HG02759 (cell line): Measurements from ENCODE around the gene RFTN2.
"Not testable (repeated sequence)": the region's sequence is repeated elsewhere in the genome, so short reads cannot be mapped to it uniquely, and the experiment has no call there.

Experiments used
- ATAC-seq: cut with Tn5 transposase; IDR thresholded peaks from one replicate; pipeline ENCODE4 v1.9.1; 2021; ENCODE audit warnings: mild to moderate bottlenecking, moderate library complexity; ENCODE audit not compliant: unreplicated experiment

Gene RFTN2

DNA sequence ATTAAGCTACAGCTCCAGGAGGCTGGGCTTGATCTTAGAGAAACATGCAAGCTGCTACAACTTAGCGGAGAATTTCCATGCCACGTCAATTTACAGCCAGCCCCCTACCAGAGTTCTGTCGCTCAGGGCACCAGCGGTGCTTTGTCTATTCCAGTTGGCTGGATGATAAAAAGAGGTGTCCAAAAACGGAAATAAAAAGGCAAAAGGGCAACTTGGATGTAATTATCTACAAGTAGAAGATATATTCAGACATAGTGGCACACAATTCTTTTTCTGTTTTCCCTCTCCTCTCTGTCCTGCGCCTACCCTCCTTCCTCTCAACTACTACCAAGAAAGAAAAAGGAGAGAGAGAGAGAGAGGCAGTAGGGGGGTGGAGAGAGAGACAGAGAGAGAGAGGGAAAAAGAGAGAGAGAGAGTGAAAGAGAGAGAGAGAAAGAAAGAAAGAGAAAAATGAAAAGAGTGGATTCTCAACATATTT, 363 bp upstream of the RFTN2 start:
- ATAC-seq: no peak

- no peak for ATAC-seq
Observed at GRCh38 chr2:197674591-197674990, 796 bp downstream of the RFTN2 start.

DNA sequence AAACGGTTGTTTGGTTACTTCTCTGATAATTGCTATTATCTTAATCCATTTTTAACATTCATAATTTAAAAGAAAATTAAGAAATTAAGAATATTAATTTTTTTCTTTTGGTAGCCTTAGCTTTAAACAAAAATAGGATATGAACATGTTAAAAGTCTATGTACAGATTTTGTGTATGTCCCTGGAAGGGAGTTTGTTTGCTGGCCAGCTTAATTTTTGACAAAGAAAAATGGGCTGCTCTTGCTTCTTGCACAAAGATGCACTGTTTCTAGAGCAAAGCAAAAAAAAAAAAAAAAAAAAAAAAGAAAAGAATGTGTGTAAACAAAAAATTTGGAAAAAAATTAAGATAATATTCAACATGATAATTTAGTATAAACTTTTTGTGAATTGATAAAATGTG, 1.3 kb downstream of the RFTN2 start:
- ATAC-seq: no peak

GRCh38 chr2:197673606-197674005, 1.8 kb downstream of the RFTN2 start:
- ATAC-seq: no peak

- ATAC-seq: no peak
Observed at GRCh38 chr2:197673106-197673505, 2.3 kb downstream of the RFTN2 start.

DNA sequence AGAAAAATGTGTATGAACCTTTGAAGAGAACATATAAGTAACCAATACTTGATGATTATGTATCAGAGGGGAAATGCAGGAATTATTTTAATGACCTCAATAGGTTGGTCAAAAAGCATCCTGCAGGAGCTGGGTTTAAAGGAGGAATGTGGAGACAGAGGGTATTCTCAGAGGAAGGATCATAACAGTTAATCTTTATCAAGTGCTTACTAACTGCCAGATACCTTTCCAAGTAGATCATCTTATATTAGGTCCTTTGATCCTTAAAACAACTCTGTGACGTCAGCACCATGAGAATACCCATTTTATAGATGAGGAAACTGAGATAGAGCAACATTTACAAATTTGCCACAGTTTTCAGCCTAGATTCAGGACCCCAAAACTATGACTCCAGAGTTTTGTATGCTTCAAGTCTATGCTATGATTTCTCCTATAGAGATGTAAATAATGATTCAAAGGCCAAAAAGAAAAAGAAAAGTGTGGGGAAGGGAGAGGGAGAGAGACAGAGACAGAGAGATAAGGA, 3.0 kb downstream of the RFTN2 start:
- ATAC-seq: no peak

GRCh38 chr2:197669077-197669476, 6.3 kb downstream of the RFTN2 start:
- ATAC-seq: no peak

DNA sequence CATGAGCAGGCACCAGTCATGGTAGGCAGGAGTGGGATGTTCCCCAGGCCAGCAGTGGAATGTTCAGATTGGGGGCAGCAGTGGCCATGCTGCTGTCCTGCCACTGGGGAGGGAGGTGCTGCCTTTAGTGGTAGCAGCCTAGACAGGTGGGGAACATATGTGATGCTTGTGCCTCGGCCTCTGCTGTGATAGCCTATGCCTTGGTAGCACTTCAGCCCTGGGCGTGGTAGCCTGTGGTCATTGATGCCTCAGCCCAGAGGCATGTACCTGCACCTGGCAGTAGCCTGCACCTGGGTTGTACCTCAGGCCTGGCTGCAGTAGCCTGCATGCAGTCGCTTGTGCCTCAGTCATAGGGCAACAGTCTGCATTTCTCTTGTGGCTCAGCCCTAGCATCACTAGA, 7.1 kb downstream of the RFTN2 start:
- ATAC-seq: no peak

DNA sequence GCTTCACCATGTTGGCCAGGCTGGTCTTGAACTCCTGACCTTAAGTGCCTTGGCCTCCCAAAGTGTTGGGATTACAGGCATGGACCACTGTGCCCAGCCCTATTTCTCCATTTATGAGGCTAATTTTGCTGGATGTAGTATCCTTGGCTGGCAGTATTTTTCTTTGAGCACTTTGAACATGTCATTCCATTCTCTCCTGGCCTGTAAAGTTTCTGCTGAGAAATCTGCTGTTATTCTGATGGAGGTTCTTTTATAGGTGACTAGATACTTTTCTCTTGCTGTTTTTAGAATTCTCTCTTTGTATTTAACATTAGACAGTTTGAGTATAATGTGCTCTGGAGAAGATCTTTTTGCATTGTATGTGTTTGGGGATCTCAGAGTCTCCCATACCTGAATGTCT, 9.1 kb downstream of the RFTN2 start:
- no peak for ATAC-seq

- no peak for ATAC-seq
Observed at GRCh38 chr2:197661626-197662025, 13.8 kb downstream of the RFTN2 start.

GRCh38 chr2:197657562-197657961, 17.8 kb downstream of the RFTN2 start:
- no peak for ATAC-seq

GRCh38 chr2:197647961-197648690, 27.3 kb downstream of the RFTN2 start:
- no peak for ATAC-seq

GRCh38 chr2:197641666-197642065, 33.7 kb downstream of the RFTN2 start:
- no peak for ATAC-seq

- not testable (repeated sequence) for ATAC-seq
Observed at GRCh38 chr2:197640571-197641122, 34.7 kb downstream of the RFTN2 start.

DNA sequence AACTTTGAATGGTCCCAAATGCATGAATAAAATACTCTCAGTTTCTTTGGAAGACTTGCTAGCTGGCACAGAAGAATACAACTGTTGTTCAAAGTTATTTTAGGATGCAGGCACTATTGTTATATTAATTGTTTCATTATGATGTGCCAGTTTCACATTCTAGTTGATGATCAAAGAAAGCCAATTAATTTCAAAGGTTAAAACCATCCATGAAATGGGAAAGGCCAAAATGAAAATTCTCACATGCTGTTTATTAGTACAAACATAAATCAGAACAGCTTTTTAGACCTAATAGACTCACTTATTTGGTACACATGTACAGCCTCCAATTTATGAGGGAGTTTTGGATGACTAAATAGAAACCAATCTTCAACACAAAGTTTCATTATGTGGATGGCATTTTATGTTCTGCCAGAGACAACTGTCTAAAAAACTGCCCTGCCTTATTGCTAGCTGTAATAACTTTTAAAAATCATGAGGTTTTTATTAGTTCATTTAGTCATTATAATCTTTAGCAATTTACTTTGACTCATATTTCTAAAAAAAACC, 42.2 kb downstream of the RFTN2 start:
- no peak for ATAC-seq

GRCh38 chr2:197628043-197628500, 47.3 kb downstream of the RFTN2 start:
- ATAC-seq: peak; percentile 73

DNA sequence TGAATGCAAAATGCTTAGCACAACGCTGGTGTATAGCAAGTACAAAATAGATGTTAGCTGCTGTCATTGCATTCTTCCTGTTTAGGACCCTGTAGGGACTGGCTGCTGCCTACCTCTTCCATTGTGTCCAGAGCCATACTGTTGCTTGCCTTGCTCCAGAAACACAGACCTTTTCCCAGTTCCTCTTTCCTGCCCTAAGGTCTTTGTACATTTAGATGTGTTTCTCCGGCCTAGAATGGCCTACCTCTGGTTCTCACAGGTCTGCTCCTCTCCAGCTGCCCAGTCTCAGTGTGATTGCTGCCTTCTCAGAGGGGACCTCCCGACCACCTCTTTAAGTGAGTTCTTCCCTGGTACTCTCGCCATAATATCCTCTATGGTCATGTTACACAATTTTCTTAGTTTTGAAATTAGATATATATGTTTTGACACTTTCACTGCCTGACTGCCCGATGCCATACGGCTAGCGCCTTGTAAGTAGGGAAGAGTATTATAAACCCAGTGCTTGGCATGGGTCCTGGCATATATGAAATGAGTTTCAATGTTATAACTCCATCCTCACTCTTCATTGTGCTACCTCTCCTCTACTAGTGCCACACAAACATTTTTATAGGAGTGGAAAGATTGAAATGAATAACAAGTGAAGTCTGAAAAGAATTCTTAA, 48.3 kb downstream of the RFTN2 start:
- no peak for ATAC-seq

DNA sequence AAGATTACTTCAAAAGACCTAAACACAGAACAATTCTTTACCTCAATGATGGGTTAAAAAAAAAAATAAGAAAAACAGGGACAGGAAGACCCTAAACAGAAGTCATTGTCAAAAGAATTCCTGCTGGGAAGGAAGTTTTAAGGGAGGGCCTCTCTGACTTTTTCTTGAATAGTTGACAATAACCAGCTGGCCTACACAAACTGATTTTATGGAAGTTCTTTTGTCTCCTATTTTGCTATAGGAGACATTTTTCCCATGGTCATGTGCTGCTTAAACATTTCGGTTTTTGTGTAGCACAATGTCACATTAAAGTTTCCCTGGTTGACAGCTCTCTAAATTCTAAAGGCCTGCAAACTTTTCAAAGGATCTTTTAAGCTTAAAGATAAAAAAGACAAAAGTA, 55.3 kb downstream of the RFTN2 start:
- ATAC-seq: no peak

DNA sequence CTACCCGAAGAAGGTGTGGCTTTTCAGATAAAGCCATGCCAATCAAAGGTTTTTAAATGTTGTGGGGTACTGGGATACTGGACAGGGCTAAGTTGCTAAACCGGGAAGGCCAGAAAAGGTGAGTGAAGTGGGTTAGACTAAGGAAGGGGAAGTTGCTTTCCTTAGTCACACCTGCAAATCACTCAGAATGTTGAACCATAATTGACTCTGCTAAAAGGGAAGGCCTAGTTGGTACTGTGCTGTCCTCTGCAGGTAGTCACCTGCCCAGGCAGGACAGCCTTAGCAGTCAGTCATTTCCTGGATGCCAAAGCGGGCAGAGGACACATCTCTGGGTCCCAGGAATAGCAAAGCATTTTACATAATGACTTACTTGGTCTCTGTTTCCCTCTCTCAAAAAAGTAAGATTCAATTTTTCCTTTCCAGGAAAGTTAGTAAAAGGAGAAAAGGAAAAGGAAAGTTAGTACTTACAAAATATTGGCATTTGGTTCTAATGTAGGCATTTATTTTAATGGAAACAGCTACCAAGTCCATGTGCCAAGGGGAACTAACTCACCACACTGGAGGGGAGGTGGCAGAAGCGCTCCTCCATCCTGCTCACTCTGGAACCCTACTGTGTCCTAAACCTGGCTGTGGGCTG, 60.3 kb downstream of the RFTN2 start:
- ATAC-seq: no peak

- ATAC-seq: no peak
Observed at GRCh38 chr2:197614532-197614931, 60.9 kb downstream of the RFTN2 start.

DNA sequence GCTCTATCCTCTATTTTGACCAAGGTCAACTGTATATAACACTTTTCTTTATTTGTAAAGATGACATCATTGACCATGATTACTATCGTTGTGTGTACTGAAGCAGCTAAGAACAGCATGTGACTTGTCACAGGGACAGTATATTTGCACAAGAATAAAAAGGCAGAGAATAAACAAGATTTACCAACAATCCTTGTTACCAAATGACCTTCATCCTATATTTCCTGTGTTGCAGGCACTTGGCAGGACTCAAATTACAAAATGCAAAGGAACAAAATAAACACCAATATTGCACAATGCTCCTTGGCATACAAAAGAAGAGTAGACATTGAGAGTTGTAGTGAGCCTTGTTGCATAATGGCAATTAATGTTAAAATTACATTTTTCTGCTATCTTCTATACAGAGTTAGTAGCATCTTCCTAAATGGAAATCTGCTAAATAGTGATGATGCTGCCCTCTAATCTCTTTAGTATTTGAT, 61.8 kb downstream of the RFTN2 start:
- no peak for ATAC-seq
